ELR (cell line): ENCODE data around the gene TRPV4.

Source experiments
- DNase-seq: peaks from one replicate; pipeline ENCODE4 v3.0.0-alpha.2; 2015; ENCODE audit warnings: low read depth

Gene TRPV4

DNA sequence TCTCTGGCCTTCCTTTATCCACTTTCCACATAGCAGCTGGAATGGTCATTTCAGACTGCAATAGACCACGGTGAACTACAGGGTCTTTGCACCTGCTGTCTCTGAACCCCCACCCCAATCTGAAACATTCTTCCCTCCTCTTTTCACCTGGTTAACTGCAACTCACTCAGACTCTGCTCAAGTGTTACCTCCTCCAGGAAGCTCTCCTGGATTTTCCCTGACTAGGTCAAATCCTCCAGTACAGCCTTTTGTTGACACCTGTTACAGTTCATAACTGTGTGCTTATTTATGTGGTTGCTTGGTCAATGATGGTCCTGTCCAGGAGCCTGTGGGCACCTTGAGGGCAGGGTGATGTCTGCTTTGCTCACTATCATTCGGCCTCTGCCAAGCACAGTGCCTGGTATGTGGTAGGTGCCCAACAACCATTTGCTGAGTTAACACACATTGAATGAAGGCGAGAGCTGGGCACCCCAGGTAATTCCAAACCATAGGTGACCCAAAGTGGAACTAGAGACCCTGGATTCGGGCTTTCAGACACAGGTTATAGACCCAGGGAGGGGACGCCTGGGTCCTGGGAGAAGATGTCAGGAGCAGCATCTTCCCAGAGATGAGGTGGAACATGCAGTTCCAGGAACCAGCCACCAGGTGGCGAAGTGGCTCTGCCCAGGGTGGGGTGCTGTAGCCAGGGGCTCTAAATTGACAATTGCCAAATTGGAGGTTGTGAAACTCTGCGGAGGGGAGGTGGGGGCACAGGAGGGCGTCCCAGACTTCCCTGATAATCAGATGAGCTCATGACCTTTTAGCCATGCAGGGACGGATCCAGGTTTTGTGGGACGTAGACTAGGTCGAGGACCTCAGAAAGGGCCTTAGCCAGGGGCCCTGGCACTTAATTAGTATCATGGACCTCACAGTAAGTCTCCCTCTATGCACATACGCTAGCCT lies 28.1 kb downstream of the TRPV4 start:
- peak; percentile 63 for DNase-seq

- no peak for DNase-seq
Observed at GRCh38 chr12:109803678-109804077, 29.5 kb downstream of the TRPV4 start.

- DNase-seq: no peak
Observed at GRCh38 chr12:109802828-109803227, 30.4 kb downstream of the TRPV4 start.

DNA sequence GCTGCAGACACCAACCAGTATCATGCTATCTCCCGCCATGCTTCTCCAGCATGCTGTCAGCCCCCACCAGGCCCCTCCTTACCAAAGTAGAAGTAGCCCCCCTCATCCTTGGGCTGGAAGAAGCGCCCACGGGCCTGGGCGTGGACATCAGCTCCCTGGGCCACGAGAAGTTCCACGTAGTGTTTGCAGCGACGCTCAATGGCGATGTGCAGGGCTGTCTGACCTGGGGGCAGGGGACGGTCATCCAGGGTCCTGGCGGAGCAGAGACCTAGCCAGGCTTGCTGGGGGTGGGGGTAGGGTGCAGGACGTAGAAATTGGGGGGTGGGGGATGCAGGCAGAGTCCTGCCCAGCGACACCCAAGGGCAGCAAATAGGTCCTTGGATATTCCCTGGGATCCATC lies 32.7 kb downstream of the TRPV4 start:
- no peak for DNase-seq

DNA sequence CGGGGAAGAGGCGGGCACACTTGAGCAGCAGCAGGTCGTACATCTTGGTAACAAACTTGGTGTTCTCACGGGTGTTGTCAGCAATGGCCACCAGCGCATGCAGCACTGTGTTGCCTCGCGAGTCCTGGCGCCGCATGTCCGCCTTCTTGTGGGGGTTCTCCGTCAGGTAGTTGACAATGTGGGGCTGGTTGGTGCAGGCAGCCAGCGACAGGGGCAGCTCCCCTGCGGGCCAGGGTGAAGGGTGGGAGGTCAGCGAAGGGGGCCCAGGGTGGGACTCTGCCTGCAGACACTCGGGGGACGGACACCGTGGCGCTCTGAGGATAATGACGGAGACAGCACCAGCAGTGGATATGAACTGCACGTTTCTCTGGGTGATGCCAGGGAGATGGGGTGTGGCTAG lies 34.5 kb downstream of the TRPV4 start:
- no peak for DNase-seq

DNA sequence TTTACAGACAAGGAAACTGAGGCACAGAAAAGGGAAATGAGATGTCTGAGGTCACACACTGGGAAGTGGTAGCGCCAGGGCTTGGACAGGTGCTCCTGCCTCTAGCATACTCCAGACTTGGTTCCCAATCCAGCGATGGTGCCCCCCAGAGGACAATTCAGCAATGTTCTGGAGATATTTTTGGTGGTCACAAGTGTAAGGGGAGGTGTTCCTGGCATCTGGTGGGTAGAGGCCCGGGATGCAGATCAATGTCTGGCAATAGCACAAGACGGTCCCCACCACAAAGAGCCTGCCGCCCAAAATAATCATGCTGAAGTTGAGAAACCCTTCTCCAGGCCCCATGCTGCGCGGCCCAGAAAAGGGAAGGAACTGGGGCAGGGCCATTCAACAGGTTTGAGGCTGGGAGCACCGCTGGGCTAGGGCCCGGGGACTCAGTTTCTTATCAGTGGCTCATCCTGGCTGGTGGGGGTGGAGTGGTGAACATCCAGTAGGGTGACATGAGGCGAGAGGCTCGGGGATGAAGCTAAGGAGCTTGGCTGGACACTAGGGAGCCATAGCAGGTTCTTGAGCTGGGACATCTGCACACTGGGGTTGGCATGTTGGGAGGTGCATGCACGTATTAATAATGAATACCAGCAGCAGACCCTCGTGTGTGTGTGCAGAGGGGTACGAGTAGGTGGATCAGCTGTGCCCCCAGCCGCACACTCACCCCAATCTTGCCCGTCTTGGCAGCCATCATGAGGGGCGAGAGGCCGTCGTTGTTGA lies 35.1 kb downstream of the TRPV4 start:
- DNase-seq: peak; percentile 25

DNA sequence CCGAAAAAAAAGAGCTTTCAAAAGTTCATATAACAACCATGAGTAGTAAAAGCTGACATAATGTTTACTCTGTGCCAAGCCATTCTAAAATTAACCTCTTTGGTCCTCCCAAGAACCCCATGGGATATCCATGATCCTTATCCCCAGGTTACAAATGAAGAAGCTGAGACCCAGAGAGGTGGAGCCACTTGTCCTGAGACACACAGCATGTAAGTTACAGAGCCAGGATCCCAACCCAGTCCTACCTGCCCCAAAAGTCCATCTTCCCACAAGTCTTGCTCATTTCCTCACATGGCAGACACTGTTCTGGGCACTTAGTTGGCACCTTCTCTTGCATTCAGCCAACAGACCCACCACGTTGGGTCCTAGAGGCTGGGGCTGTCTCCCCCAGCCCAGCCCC lies 37.1 kb downstream of the TRPV4 start:
- DNase-seq: no peak

DNA sequence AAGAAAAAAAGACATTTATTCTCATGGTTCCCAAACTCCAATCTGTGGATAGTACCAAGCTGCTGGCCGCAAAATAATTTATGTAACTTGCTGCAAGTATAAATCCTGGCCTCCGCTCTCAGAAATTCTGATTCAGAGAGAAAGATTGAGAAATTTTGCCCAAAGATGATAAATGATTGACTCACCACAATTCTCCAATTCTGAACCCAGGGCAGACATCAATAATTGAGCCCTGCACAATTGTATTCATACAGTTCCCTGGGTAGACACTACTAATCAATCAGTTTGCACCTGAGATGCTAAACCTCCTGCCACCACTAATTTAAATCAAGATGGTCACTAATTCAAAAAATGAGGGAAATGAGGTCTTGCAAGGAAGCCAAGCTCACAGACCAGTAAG lies 38.2 kb downstream of the TRPV4 start:
- peak; percentile 88 for DNase-seq

DNA sequence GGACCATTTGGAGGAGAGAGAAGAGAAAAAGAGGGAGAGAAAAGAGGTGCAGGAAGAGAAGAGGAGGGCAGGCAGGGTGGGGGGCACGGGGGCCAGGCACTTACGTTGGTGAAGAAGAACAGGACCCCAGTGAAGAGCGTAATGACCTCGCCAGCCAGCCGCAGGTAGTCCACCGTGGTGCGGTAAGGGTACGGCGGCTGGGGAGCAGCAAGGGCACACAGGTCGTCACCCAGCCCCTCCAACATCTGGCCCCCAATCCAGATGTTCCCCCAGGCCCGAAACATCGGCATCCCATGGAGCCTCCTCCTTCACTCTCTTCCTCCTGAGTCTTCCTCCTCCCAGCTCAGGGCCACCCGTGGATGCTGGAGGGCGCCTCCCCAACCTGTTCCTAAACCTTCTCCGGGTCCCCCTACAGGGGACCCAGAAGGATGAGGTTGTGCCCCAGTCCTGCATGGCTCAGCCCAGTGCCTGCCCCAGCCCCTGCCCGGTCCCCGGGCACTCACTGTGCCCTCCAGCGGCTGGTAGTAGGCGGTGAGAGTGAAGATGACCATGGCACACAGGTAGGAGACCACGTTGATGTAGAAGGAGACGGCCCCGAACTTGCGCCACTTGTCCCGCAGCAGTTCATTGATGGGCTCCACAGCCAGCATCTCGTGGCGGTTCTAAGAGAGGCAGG lies 39.2 kb downstream of the TRPV4 start:
- DNase-seq: no peak

DNA sequence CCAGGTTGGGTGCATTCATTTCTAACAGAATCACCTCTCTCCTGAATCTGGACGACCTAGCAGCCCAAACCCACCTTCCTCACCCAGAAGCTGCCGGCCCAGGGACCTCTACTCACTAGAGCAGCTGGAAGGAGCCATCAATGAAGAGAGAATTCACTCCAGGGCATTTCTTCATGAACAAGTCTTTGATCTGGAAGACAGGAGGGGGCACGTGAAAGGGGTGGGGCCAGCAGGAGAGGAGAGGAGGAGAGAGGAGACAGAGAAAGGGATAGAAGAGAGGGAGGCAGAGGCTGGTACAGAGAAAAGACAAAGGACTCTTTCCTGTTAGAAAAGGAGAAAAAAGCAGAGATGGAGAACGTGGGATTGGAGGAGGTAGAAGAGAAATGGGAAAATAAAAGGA lies 39.8 kb downstream of the TRPV4 start:
- DNase-seq: no peak

DNA sequence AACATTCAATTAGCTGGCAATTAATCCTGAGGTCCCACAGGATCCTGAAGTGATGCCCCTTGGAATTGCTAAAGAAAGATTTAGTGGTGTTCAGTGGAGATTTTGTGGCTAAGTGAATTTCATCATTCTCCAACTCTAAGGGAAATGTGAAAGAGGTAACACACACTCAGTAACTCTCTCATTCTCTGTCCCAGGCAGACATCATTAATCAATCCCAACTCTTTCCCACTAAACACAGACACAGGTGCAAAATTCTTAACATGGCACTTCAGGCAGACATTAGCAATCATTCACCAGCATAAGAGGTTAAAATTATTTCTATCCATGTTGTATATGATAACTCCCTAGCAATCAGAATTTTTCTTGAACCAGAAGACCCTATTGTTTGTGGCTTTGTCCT lies 40.2 kb downstream of the TRPV4 start:
- no peak for DNase-seq

DNA sequence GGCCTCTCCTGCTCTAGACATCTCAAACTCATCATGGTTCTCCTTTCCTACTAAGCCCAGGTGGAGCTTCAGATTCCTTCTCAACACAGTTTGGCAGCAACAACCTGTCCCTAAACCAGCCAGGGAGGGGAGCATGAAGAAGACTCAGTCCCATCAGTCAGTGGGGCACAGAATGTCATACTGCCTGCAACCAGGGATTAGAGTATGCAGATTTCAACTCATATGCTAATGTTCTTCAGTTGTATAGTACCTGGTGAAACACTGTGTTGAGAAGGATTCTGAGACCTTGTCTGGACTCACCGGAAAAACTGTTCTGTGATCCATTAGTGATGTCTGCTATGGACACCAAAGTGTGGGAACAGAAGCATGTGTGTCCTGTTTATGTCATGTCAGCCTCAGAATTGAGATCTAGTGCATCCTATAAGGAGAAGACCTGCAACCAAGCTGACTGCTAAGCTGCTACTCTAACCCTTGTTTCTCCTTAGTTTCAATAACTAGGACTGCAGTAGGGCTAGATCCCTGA lies 43.6 kb downstream of the TRPV4 start:
- no peak for DNase-seq

GRCh38 chr12:109786799-109787198 lies 46.4 kb downstream of the TRPV4 start:
- DNase-seq: no peak

GRCh38 chr12:109785854-109786253 lies 47.3 kb downstream of the TRPV4 start:
- DNase-seq: no peak

DNA sequence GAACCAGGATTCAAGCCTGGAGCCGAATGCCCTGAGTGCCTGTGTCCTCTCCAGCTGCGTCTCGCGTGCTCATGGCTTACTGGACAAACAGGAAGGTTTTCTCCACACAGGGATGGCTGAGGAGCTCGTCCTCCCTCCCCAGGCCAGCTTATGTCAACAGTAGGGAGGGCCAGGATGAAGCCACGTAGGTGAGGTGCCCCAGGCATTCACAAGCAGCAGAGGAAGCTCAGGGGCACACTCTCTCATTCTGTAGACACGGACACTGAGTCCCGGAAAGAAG lies 49.3 kb downstream of the TRPV4 start:
- DNase-seq: no peak

- no peak for DNase-seq
Observed at GRCh38 chr12:109783135-109783964, 49.8 kb downstream of the TRPV4 start.

DNA sequence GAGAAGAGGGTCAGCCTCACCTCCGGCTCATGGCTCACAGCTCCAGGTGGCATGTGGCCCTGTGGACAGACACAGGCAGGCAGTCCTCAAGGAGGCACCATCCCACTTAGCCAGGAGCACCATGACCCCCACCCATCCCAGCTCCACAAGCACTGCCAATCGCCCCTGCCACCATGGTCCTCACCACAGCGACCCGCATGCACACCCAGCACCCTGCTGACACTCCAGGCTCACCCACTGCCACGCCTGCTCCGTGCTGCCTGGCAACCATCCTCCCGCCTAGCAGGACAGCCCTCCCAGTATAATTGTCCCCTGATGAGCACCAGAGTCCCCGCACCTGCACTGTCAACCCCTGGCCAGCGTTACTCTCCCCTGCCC lies 50.9 kb downstream of the TRPV4 start:
- DNase-seq: no peak

DNA sequence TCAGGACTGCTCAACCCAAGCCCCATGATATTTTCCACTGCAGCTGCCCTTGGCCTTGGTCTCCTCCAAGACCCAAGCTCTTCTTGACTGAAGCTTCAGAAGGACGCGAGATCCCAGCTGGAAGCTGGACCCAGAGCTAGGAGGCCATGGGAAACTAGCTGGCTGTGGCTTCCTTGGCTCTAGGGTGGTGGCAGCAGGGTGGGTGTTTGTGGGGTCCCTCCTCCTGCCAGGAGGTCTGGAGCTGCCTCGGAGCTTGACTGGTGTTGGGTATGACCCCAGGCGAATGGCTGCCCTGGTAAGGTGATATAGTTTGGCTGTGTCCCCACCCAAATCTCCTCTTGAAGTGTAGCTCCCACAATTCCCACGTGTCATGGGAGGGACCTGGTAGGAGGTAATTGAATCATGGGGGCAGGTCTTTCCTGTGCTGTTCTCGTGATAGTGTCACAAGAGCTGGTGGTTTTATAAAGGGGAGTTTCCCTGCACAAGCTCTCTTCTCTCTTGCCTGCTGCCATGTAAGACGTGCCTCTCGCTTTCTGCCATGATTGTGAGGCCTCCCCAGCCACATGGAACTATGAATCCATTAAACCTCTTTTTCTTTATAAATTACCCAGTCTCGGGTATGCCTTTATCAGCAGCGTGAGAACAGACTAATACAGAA lies 51.4 kb downstream of the TRPV4 start:
- no peak for DNase-seq

DNA sequence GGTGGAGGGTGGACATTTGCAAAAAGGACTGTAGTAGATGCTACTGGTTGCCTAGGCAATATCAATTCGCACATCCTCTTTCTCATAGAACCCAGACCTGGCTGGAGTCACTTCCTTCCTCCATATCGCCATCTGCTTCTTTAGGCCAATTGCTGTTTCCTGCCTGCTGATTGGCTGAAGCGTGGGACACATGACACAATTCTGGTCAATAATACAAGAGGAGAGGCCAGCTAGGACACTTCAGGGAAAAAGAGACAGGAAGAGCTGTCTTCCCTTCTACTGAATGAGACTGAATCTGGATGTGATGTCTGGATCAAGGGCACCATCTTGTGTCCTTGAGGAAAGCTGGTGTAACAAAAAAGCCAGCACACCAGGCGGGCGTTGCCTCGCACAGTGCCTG lies 53.8 kb downstream of the TRPV4 start:
- DNase-seq: peak; percentile 30

GRCh38 chr12:109778684-109779083 lies 54.5 kb downstream of the TRPV4 start:
- DNase-seq: no peak

GRCh38 chr12:109777544-109777943 lies 55.7 kb downstream of the TRPV4 start:
- DNase-seq: peak; percentile 55
